CD14-positive monocyte (primary cell): Measurements from ENCODE around the gene TCOF1. TPM values are rescaled to one million over a fixed set of nuclear protein-coding genes. Genes with fewer than 3 reads are reported as not detected.

Experiments used
- DNase-seq, 3 donors: peaks; one replicate each; pipeline ENCODE4 v3.0.0-alpha.2; 2011 to 2022
- H2AFZ ChIP-seq: 2 replicates; pipeline ENCODE4 v1.6.0; 2012; ENCODE audit warnings: mild to moderate bottlenecking, low read depth, low read length, inconsistent platforms; ENCODE audit not compliant: insufficient read depth, poor library complexity, severe bottlenecking
- H3K27ac ChIP-seq, 2 donors: 1 replicate in 1 of 2; 2 replicates in 1 of 2; pipeline ENCODE4 v1.5.1; 2012 to 2013; ENCODE audit warnings: low read length in 2 of 2, control low read depth in 1 of 2, inconsistent platforms in 1 of 2, low read depth in 1 of 2, mild to moderate bottlenecking in 1 of 2
- H3K27me3 ChIP-seq, 2 donors: one replicate each; pipeline versions ENCODE4 v1.6.0 to v1.6.1; 2011 to 2013; ENCODE audit warnings: low read length in 2 of 2; ENCODE audit not compliant: control insufficient read depth in 2 of 2, insufficient read depth in 2 of 2
- H3K36me3 ChIP-seq, 2 donors: replicated peaks in 1 of 2; 1 replicate in 1 of 2; 2 replicates in 1 of 2; pipeline versions ENCODE4 v1.5.1 to v1.6.1; 2012 to 2013; ENCODE audit warnings: low read length in 2 of 2, control low read depth in 1 of 2, inconsistent platforms in 1 of 2, mild to moderate bottlenecking in 1 of 2; ENCODE audit not compliant: insufficient read depth in 2 of 2, control insufficient read depth in 1 of 2
- H3K4me1 ChIP-seq, 2 donors: 1 replicate in 1 of 2; 2 replicates in 1 of 2; pipeline versions ENCODE4 v1.5.1 to v1.6.1; 2012 to 2013; ENCODE audit warnings: low read length in 2 of 2, control low read depth in 1 of 2, inconsistent platforms in 1 of 2, mild to moderate bottlenecking in 1 of 2, moderate library complexity in 1 of 2; ENCODE audit not compliant: insufficient read depth in 2 of 2, control insufficient read depth in 1 of 2
- H3K4me2 ChIP-seq: replicated peaks from 2 replicates; pipeline ENCODE3; 2012; ENCODE audit warnings: low read length, moderate library complexity, mild to moderate bottlenecking; ENCODE audit not compliant: poor library complexity, severe bottlenecking; ENCODE audit errors: extremely low read depth
- H3K4me3 ChIP-seq, 3 experiments: fragments of 200-600 bp in 1 of 3; sonication (generic) in 1 of 3; replicated peaks in 1 of 3; 1 replicate in 2 of 3; 2 replicates in 1 of 3; pipeline ENCODE4 v1.5.1; 2011 to 2013; ENCODE audit warnings: low read length in 3 of 3, mild to moderate bottlenecking in 3 of 3, control low read depth in 2 of 3, low read depth in 2 of 3, inconsistent platforms in 1 of 3, moderate library complexity in 1 of 3
- H3K79me2 ChIP-seq: 2 replicates; pipeline ENCODE4 v1.6.0; 2012; ENCODE audit warnings: mild to moderate bottlenecking, control low read depth, inconsistent platforms, low read length, moderate library complexity; ENCODE audit not compliant: insufficient read depth
- H3K9ac ChIP-seq: 2 replicates; pipeline ENCODE4 v1.6.0; 2017; ENCODE audit warnings: low read length, mild to moderate bottlenecking; ENCODE audit not compliant: insufficient read depth, poor library complexity, severe bottlenecking
- H3K9me3 ChIP-seq, 2 donors: replicated peaks in 1 of 2; 1 replicate in 1 of 2; 2 replicates in 1 of 2; pipeline versions ENCODE4 v1.5.1 to v1.6.1; 2012 to 2013; ENCODE audit warnings: low read length in 2 of 2, control low read depth in 1 of 2; ENCODE audit not compliant: control insufficient read depth in 1 of 2, insufficient read depth in 1 of 2
- H4K20me1 ChIP-seq: 2 replicates; pipeline ENCODE4 v1.6.0; 2012; ENCODE audit warnings: mild to moderate bottlenecking, low read length, control low read depth, moderate library complexity; ENCODE audit not compliant: insufficient read depth
- H3K27ac Mint-ChIP-seq, 7 donors: one replicate each; pipeline ENCODE4 v1.8.0; 2020; ENCODE audit warnings: mild to moderate bottlenecking in 7 of 7, mixed read lengths in 7 of 7, moderate library complexity in 6 of 7, inconsistent platforms in 2 of 7
- H3K27me3 Mint-ChIP-seq, 3 donors: one replicate each; pipeline ENCODE4 v1.8.0; 2021 to 2022; ENCODE audit warnings: low read depth in 3 of 3, mild to moderate bottlenecking in 3 of 3, mixed read lengths in 3 of 3, moderate library complexity in 3 of 3, inconsistent platforms in 1 of 3
- H3K36me3 Mint-ChIP-seq, 2 donors: one replicate each; pipeline ENCODE4 v1.8.0; 2020; ENCODE audit warnings: mixed read lengths in 2 of 2, inconsistent platforms in 1 of 2, mild to moderate bottlenecking in 1 of 2
- H3K4me1 Mint-ChIP-seq: one replicate; pipeline ENCODE4 v1.8.0; 2020; ENCODE audit warnings: mild to moderate bottlenecking, mixed read lengths
- H3K4me3 Mint-ChIP-seq, 2 donors: one replicate each; pipeline ENCODE4 v1.8.0; 2020; ENCODE audit warnings: mild to moderate bottlenecking in 2 of 2, mixed read lengths in 2 of 2, moderate library complexity in 1 of 2
- H3K9me3 Mint-ChIP-seq, 7 donors: one replicate each; pipeline ENCODE4 v1.8.0; 2020 to 2022; ENCODE audit warnings: mixed read lengths in 7 of 7, mild to moderate bottlenecking in 6 of 7, moderate library complexity in 6 of 7, inconsistent platforms in 2 of 7
- WGBS: methylation state at CpG from one replicate; pipeline ENCODE4 v1.1.5; 2013; ENCODE audit warnings: missing lambda C conversion rate; ENCODE audit not compliant: insufficient coverage; 5-methylcytosine and 5-hydroxymethylcytosine counted together
- intact Hi-C, 2 donors: fragments of 100-400 bp; cut with micrococcal nuclease; formaldehyde crosslinking; loops; one replicate each; pipeline versions ENCODE4 v1.15.0 to v1.15.1; 2023
- polyA plus RNA-seq, 3 donors: library from polyadenylated mRNA; depleted of rRNA in 1 of 3; unstranded in 2 of 3; stranded (reverse) in 1 of 3; fragments of 300-500 nt in 2 of 3; fragments of >200 nt in 1 of 3; fragmentation: Illumina TruSeq in 2 of 3; gene quantifications; 1 replicate in 2 of 3; 2 replicates in 1 of 3; pipeline ENCODE4 v1.2.3, GENCODE V29; 2012 to 2021
- TF ChIP-seq, protein P1 (sequence below): fragments of 200-600 bp; IDR thresholded peaks from one replicate; pipeline ENCODE4 v1.8.0; 2022; ENCODE audit warnings: antibody characterized with exemption, mild to moderate bottlenecking

Gene TCOF1
- polyA plus RNA-seq, 3 donors = 1.4 to 18.0 (median 2.3) TPM

DNA sequence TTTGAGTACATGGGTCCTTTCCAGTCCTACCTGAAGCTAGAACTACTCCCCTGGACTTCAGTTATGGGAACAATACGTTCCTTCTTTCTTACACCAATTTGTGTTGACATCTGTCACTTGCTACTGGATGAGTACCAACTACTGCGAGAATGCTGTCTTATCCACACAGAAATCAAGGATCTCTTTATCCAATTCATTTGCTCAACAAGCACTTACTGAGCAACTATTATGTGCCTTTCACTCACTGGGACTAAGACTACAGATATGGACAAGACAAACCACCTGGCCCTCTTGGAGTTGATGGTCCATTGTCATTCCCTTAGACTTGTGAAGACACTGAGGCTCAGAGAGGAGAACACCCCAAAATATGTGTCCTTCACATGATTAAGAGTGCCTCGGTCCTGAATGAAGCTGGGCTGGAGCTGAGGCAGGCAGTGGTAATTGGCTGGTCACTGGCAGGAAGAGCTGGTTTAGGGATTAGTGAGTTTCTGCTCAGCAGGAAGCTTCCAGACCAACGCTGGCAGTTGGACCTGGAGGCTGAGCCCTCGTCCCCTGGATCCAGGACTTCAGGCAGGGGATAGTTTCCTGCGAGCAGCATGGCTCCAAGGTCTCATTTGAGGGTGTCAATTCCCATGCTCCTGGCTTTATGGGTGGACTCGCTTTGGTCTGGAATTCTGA lies 46.3 kb upstream of the TCOF1 start:
- peaks cover 2% of the 10 kb centered on the region for H3K4me1 Mint-ChIP-seq
- no peak overlapping the region for H3K9ac ChIP-seq
- H3K27ac Mint-ChIP-seq = no peak overlapping the region
- no peaks in the 10 kb centered on the region for H4K20me1 ChIP-seq
- H3K27me3 ChIP-seq = no peaks in the 10 kb centered on the region
- no peak overlapping the region for H3K27ac ChIP-seq
- H3K4me1 ChIP-seq = no peaks in the 10 kb centered on the region
- H3K4me3 Mint-ChIP-seq = no peak overlapping the region
- no peak overlapping the region for H3K4me3 ChIP-seq
- no peak overlapping the region for H2AFZ ChIP-seq
- no peaks in the 10 kb centered on the region for H3K9me3 ChIP-seq
- intact Hi-C loops = no loop called here
- H3K36me3 ChIP-seq = no peaks in the 10 kb centered on the region
- no peaks in the 10 kb centered on the region for H3K36me3 Mint-ChIP-seq
- peaks cover 4 to 6% (median 6%) of the 10 kb centered on the region in 3 donors for H3K27me3 Mint-ChIP-seq
- no peak overlapping the region for H3K4me2 ChIP-seq
- no peaks in the 10 kb centered on the region for H3K9me3 Mint-ChIP-seq
- H3K79me2 ChIP-seq = no peaks in the 10 kb centered on the region
- 94% methylated on average over 6 of the region's 7 CpGs for WGBS
- DNase-seq = no peak
- TF ChIP-seq, protein P1, sequence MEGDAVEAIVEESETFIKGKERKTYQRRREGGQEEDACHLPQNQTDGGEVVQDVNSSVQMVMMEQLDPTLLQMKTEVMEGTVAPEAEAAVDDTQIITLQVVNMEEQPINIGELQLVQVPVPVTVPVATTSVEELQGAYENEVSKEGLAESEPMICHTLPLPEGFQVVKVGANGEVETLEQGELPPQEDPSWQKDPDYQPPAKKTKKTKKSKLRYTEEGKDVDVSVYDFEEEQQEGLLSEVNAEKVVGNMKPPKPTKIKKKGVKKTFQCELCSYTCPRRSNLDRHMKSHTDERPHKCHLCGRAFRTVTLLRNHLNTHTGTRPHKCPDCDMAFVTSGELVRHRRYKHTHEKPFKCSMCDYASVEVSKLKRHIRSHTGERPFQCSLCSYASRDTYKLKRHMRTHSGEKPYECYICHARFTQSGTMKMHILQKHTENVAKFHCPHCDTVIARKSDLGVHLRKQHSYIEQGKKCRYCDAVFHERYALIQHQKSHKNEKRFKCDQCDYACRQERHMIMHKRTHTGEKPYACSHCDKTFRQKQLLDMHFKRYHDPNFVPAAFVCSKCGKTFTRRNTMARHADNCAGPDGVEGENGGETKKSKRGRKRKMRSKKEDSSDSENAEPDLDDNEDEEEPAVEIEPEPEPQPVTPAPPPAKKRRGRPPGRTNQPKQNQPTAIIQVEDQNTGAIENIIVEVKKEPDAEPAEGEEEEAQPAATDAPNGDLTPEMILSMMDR = no peak

DNA sequence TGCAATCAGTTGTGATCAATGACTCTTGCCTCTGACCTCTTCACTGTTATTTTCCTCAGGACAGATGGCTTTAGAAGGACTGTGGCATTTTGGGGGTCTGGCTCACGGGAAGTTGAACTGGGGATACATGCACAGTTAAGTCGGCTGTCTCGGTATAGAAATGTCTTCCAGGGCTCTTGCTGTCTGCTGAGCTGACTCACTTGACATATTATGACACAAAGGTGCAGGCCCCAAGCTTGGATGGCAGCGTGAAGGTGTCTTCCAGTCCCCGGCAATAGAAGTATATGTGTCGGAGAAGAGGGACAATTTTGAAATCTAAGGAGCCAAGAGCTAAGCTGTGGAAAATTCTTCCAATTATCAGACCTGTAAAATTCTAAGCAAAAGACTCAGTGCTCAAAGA lies 45.0 kb upstream of the TCOF1 start:
- Histone ChIP-seq H3K9me3 (no peaks in the 10 kb centered on the region), H3K9ac (no peak overlapping the region), H3K4me3 (no peak overlapping the region), H3K36me3 (no peaks in the 10 kb centered on the region), H3K27ac (no peak overlapping the region), H2AFZ (no peak overlapping the region), H3K79me2 (no peaks in the 10 kb centered on the region), H3K27me3 (no peaks in the 10 kb centered on the region), H3K4me1 (no peaks in the 10 kb centered on the region), H3K4me2 (no peak overlapping the region), H4K20me1 (no peaks in the 10 kb centered on the region)
- no peak for DNase-seq
- Mint-ChIP-seq H3K4me1 (peaks cover 2% of the 10 kb centered on the region), H3K27ac (peak overlapping the region in 1 of 7 donors; percentile 9), H3K9me3 (no peaks in the 10 kb centered on the region), H3K4me3 (no peak overlapping the region), H3K27me3 (peaks cover 3 to 6% (median 4%) of the 10 kb centered on the region in 3 donors), H3K36me3 (no peaks in the 10 kb centered on the region)
- intact Hi-C loops = no loop called here
- WGBS = 95% methylated on average over 3 of the region's 6 CpGs
- TF ChIP-seq, protein P1 = no peak
